ENCODE data around the gene FGF13.

FGF13 gene

GRCh38 chrX:138711399-138712347 is at the start of gene FGF13:
TSS of gene FGF13 (minus strand) at chrX:138711717. CDS start at chrX:138711003, 714 bp downstream.
- no peak for DNase-seq (ENCODE audit: low read depth in 2 of 2)

GRCh38 chrX:138759217-138759943 is 47.9 kb upstream of the FGF13 start:
- DNase-seq (ENCODE audit: low read depth in 2 of 2), result no peak

- no peak for DNase-seq (ENCODE audit: low read depth in 2 of 2)
Observed at GRCh38 chrX:138756234-138756633, 44.7 kb upstream of the FGF13 start.

GRCh38 chrX:138754861-138755260 is 43.3 kb upstream of the FGF13 start:
- DNase-seq (ENCODE audit: low read depth in 2 of 2), result no peak

- DNase-seq (ENCODE audit: low read depth in 2 of 2), result no peak
Observed at GRCh38 chrX:138748480-138748879, 37.0 kb upstream of the FGF13 start.

GRCh38 chrX:138745196-138745595 is 33.7 kb upstream of the FGF13 start:
- no peak for DNase-seq (ENCODE audit: low read depth in 2 of 2)

GRCh38 chrX:138742217-138742616 is 30.7 kb upstream of the FGF13 start:
- DNase-seq (ENCODE audit: low read depth in 2 of 2), result no peak

- DNase-seq (ENCODE audit: low read depth in 2 of 2), result no peak
Observed at GRCh38 chrX:138740341-138740740, 28.8 kb upstream of the FGF13 start.

GRCh38 chrX:138723301-138723700 is 11.8 kb upstream of the FGF13 start:
- no peak for DNase-seq (ENCODE audit: low read depth in 2 of 2)

GRCh38 chrX:138719396-138719795 is 7.9 kb upstream of the FGF13 start:
- no peak for DNase-seq (ENCODE audit: low read depth in 2 of 2)

GRCh38 chrX:138718941-138719340 is 7.4 kb upstream of the FGF13 start:
- no peak for DNase-seq (ENCODE audit: low read depth in 2 of 2)

GRCh38 chrX:138710866-138711341 is 613 bp downstream of the FGF13 start:
- DNase-seq (ENCODE audit: low read depth in 2 of 2), result no peak

GRCh38 chrX:138709886-138710791 is 1.4 kb downstream of the FGF13 start:
- DNase-seq (ENCODE audit: low read depth in 2 of 2), result no peak

- no peak for DNase-seq (ENCODE audit: low read depth in 2 of 2)
Observed at GRCh38 chrX:138708268-138708667, 3.2 kb downstream of the FGF13 start.

- no peak for DNase-seq (ENCODE audit: low read depth in 2 of 2)
Observed at GRCh38 chrX:138704596-138704995, 6.9 kb downstream of the FGF13 start.

- no peak for DNase-seq (ENCODE audit: low read depth in 2 of 2)
Observed at GRCh38 chrX:138704101-138704500, 7.4 kb downstream of the FGF13 start.

- no peak for DNase-seq (ENCODE audit: low read depth in 2 of 2)
Observed at GRCh38 chrX:138692591-138692990, 18.9 kb downstream of the FGF13 start.

- DNase-seq (ENCODE audit: low read depth in 2 of 2), result no peak
Observed at GRCh38 chrX:138691186-138691585, 20.3 kb downstream of the FGF13 start.

- no peak for DNase-seq (ENCODE audit: low read depth in 2 of 2)
Observed at GRCh38 chrX:138690591-138690990, 20.9 kb downstream of the FGF13 start.

GRCh38 chrX:138683600-138683999 is 27.9 kb downstream of the FGF13 start:
- no peak for DNase-seq (ENCODE audit: low read depth in 2 of 2)

GRCh38 chrX:138669693-138670092 is 41.8 kb downstream of the FGF13 start:
- no peak for DNase-seq (ENCODE audit: low read depth in 2 of 2)

GRCh38 chrX:138664466-138664865 is 47.1 kb downstream of the FGF13 start:
- no peak for DNase-seq (ENCODE audit: low read depth in 2 of 2)

Measured in stimulated activated CD4-positive, alpha-beta T cell treated with anti-CD3 and anti-CD28 coated beads, Interleukin-12 subunit alpha, Interleukin-12 subunit beta, amount 100 ng/mL, for 24 hours (primary cell).